ENCODE data around the gene TRIM31.
A peak's percentile ranks its signal among the peaks of the same experiment; 100 is the strongest.

The TRIM31 gene

DNA sequence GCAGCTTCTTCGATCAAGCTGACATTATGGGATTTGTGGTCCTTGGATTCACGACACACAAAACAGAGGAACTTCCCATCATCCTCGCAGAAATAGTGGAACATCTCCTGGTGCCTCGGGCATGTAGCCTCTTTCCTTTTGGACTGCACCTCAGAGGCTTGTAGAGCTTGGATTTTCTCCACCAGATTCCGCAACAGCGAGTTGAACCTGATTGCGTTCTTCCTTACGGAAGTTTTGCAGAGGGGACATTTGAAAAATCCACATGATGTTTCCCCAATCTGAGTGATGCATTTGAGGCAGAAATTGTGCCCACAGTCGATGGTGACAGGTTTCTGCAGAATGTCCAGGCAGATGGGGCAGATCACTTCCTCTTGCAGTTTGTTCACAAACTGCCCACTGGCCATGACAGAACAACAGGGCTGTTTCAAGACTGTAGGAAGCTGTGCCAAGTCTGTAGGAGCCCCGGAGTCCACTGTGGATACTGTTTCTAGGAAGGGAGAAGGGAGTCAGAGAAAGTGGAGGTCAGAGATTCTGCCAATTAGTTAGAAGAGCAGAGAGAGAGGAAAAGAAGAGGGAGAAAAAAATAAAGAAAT is 392 bp downstream of the TRIM31 start:
- DNase-seq, result no peak

DNA sequence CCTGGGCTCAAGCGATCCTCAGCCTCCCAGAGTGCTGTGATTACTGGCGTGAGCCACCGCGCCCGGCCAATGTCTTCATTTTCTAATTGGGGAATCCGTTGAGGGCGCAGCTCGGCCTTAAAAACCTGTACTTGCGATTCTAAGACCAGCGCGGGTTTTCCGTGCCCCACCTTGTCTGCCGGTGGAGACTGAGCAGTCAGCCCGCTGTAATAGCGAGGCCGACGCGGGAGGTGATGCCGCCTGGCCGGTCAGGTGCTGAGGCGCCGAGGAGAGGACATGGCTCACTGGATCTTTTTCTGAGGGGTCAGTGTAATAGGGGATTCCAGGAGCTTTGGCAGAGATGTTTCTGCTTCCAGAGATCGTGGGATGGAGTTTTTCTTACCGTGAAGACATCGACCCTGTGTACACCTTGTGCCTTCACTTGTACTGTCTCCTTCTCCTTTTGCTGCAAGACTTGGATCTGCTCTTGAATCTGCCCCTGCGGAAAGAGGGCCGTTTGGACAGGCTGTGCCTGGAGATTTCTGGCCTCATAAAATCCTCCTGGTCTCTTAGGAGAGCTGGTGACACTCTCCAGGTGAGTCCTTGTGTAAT is 1.5 kb downstream of the TRIM31 start:
- no peak for DNase-seq

DNA sequence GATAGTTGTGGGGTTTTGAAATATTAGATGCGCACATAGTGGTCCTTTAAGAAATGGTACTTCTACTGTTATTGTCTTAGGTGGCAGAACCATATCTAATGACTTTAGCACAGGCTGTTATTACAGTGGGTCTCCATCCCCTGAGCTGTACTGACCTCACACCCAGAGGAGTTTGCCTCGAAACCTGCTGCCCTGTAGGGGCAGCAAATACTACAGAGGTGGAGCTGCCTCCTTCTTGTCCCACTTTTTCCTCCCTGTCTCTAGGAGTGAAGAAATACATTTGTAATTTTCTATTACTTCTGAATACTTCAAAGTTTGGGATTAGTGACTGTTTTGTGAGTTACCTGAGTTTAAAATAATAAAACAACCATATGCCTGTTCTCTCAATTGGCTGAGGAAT is 8.2 kb downstream of the TRIM31 start:
- no peak for DNase-seq

DNA sequence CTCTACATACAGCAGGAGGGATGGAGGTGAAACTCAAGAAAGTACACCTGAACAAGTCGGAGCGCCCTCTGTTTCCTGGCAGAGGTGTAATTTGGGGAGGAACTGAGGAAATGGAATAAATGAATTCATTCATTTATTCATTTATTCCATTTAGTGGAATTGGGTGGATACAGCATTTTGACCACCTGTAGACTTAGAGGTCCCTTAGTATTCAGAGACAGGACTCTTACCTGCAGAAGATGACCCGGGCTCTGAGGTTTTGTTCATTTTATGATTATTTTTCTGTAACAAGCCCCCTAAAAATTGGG is 9.1 kb downstream of the TRIM31 start:
- DNase-seq, result no peak

- peak; percentile 87 to 94 for DNase-seq
These were observed 9.7 kb downstream of the TRIM31 start for GRCh38 chr6:30102970-30103871.

GRCh38 chr6:30102414-30102969 is 10.4 kb downstream of the TRIM31 start:
- DNase-seq, result no peak

DNA sequence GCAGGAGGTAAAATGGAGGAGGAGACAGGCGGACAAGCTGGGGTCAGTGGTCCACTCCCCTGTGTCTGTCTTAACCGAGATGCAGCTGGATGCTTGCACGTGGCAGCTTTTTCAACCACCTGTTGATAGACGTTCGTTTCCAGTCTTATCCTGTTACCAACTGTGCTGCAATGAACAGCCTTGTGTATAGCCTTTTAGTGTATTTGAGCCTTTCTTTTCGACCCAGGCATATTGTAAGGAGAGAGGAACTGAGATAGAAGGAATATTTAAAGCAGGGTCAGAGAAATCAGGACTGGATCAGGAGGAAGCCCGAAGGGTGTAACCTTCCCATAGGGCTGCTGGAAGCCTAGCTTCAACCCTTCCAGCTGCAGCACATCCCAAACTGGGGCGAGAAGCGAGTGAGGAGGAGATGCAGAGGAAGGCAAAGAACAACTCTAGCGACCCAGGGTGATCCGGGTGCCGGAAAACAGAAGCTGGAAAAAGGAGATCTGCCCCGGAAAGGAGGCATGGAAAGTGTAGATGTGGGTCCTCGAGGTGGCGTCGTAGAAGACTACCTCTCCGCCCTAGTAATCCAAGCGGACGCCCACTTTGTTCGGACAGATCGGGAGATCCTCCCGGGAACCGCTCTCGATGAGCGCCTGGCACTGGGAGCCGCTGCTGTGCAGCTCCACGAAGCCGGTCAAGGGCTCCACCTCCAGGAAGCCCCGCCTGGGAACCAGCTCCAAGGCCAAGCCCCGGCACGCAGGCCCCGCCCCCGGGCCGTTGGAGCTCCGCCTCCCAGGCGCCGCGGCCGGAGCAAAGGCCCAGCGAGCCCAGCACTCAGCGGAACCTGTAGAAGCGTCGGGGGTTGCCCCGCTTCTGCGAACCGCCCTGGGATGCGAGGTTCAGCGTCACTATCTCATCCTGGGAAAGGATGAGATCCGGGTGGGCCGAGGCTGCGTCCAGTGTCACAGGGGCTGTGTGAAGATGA is 11.2 kb downstream of the TRIM31 start:
- DNase-seq, result peak; percentile 71 to 93

- DNase-seq, result peak in 1 of 2 experiments; percentile 54
These were observed 12.1 kb downstream of the TRIM31 start for GRCh38 chr6:30100585-30101443.

DNA sequence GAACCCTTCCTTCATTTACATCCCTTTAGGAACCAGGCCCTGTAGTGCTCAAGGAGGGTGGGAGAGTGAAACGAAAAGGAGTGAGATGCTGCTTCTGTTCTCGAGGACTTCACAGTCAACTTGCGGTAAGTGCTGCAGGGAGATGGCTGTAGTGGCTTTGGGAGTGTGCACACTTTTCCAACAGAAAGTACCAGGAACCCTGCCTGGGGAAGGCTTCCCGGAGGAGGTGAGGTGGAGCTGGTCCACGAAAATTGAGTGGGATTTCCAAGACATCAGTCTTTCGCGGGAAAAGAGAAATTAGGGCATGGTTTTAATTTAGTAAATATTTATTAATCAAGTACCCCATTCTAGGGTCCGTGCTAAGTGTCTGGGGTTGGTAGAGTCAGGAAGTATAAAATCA is 12.7 kb downstream of the TRIM31 start:
- no peak for DNase-seq

- DNase-seq, result no peak
These were observed 14.8 kb downstream of the TRIM31 start for GRCh38 chr6:30097902-30098768.

DNA sequence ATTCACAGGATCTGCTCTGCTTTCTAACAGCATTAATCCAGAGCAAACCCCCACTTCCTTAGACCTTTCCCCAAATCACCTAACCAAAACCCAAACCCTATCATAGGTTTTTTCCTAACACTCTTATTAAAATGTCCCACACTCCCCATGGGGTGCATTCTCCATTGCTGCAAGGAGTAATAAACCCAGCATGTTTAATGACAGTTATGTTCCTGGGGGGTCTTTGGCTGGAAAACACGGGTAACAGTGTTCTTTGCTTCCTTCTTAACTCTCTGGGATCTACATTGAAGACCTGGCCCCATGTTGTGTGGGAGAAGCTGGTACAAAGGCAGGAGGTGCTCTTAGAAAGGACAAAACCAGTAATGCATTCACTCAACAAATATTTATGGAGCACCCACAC is 16.1 kb downstream of the TRIM31 start:
- no peak for DNase-seq

GRCh38 chr6:30093951-30094661 is 18.8 kb downstream of the TRIM31 start:
- DNase-seq, result no peak

DNA sequence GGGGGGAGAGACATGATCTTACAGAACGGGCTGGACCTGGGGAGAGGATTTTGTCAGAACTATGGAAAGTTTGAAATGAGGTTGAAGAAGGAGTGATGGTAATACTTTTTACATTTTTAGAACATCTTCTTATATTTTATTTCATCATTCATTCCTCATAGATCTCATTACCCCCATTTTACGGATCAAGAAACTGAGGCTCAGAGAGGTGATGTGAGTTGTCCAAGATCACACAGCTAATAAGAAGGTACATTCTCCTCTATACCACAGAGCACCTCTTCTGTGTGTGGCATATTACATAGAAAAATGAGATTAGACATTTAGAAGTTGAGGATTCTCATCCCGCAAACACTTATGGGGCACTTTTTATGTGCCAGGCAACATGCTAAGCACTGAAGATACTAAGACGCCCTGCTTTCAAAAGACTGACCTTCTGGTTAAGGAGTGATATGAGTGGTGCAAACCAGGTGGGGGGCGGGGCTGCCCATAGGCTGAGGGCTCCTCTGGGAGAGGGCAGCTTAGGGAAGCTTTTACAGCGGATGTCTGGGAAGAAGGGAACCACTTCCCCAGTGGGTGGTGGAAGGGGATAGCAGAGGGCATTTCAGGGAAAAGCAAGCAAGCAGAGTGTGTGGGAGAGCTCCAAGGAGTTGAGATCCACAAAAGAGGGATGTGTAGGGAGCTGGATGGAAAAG is 19.9 kb downstream of the TRIM31 start:
- no peak for DNase-seq

GRCh38 chr6:30091577-30092381 is 21.1 kb downstream of the TRIM31 start:
- DNase-seq, result no peak

- DNase-seq, result no peak
These were observed 25.0 kb downstream of the TRIM31 start for GRCh38 chr6:30087876-30088275.

- DNase-seq, result no peak
These were observed 35.7 kb downstream of the TRIM31 start for GRCh38 chr6:30077218-30077617.

- DNase-seq, result peak in 1 of 2 experiments; percentile 24
These were observed 36.8 kb downstream of the TRIM31 start for GRCh38 chr6:30075790-30076732.
